ENCODE results near the gene ANKRD13A.

Gene ANKRD13A

GRCh38 chr12:109998904-109999648 lies at the start of gene ANKRD13A:
ANKRD13A (plus strand) TSS chr12:109999430; CDS start chr12:109999689, 259 bp downstream.
- DNase-seq (ENCODE audit: low read depth in 2 of 2): peak; percentile 69 to 82

GRCh38 chr12:109950625-109951024 lies 48.6 kb upstream of the ANKRD13A start:
- no peak for DNase-seq (ENCODE audit: low read depth in 2 of 2)

GRCh38 chr12:109951136-109951535 lies 48.1 kb upstream of the ANKRD13A start:
- DNase-seq (ENCODE audit: low read depth in 2 of 2): no peak

DNA sequence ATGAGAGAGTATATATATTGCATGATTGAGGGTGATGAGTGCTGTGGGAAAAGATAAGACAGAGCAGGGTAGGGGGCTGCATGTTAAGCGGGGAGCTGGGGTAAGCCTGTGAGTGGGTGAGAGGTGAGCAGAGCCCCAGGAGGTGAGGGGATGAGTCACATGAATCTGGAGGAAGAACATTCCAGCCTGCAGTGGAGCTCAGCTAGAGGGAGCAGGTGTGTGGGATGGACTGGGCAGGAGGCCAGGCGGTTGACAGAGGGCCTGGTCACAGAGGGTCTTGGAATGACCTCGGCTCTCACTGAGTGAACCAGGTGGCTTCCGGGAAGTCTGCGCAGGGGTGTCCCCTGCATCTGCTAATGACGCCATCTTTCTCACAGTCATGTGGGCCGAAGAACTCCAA lies 47.5 kb upstream of the ANKRD13A start:
- no peak for DNase-seq (ENCODE audit: low read depth in 2 of 2)

- DNase-seq (ENCODE audit: low read depth in 2 of 2): no peak
Observed at GRCh38 chr12:109952160-109952858, 46.9 kb upstream of the ANKRD13A start.

DNA sequence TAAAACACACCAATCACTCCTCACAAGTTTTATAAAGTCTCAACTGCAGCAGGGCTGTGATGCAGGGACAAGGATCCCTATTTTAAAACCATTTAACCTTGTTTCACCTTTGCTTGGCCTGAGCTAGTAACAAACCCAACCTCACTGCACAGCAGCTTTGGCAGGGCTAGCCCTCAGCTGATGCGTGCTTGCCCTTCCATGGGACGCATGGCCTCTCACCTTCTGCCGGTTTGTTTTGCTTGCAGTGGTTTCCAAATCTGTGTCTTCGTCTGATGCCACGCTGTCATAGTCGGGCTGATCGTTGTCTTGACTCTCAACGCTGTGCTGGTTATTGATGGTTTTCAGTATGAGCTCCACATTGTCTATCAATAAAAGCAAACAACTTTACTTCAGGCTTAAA lies 46.4 kb upstream of the ANKRD13A start:
- DNase-seq (ENCODE audit: low read depth in 2 of 2): no peak

- no peak for DNase-seq (ENCODE audit: low read depth in 2 of 2)
Observed at GRCh38 chr12:109953656-109954055, 45.6 kb upstream of the ANKRD13A start.

- DNase-seq (ENCODE audit: low read depth in 2 of 2): no peak
Observed at GRCh38 chr12:109958374-109958773, 40.9 kb upstream of the ANKRD13A start.

DNA sequence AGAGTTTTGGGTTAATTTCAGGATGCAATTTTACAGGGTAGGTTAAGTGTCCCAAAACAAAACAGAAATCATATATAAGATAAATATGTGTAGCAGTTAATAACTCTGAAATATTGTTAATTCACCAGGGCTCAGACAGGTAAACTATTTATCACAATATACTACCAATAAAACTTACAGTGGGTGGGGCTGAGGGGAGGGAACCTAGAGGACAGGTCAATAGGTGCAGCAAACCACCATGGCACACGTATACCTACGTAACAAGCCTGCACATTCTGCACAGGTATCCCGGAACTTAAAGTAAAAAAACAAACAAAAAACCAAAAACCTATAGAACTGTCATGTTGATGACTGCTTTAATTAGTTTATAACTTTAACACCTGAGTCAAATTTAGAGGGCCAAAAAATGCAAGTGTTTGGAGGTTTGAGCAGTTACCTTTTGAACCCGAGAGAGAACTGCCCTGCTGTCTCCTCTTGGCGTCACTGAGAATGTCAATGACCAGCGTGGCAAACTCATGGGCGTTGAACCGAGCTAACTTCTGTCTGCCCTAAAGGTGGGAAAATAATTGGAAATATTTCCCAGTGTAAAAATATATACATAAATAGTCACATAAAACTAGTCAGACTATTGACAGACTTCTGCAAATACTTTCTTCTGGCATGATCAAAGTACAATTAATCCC lies 39.7 kb upstream of the ANKRD13A start:
- no peak for DNase-seq (ENCODE audit: low read depth in 2 of 2)

DNA sequence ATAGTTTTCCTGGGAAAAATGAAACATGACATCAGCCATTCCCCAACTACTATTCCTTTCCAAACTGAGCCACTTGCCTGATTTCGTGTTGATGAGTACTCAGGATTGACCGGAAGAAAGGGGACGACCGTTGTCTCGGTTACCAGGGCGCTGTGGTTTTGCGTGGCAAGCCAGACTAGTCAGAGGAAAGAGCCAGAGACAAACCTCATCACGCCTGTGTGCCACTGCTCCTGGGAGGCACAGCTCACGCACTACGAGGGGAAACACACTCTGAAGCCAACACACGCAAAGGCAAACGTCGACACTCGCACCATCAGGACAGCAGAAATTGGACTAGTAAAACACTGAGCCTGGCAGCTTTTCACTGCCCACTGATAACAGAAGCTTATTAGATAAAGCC lies 38.0 kb upstream of the ANKRD13A start:
- DNase-seq (ENCODE audit: low read depth in 2 of 2): no peak

DNA sequence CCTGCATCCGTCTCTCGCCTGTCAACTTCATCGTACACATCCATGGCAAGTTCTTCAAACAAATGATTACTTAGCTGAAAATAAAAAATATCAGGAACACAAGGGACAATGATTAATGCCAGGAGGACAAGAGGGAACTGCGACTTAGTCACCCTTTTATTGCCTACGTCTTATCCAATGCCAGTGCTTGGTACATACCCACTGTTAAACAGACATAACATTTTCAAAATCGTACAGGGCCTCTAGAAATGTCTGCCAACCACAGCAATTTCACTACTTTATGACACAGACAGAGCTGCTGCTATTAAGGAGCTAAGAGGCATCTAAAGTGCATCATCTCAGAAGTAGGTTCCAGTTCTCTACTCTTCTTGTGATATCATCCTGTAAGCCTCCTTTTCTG lies 37.6 kb upstream of the ANKRD13A start:
- no peak for DNase-seq (ENCODE audit: low read depth in 2 of 2)

DNA sequence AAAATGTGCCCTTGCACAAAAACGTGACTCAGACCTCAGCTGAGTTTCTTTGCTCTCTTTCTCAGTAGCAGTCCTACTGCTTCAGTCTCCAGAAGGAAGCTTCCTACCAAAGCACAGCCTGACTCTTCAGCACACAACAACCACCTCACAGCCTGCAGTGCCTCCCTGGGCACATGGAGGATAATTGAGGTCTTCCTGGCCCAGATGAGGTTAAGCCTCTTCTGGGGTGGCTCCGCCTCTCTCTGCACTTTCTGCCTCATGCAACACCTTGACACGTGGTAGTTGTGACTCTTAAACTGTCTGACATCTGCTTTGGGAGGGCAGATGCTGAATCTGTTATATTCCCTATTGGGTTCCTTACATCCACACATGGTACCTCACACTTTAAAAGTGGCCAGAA lies 36.8 kb upstream of the ANKRD13A start:
- DNase-seq (ENCODE audit: low read depth in 2 of 2): no peak

GRCh38 chr12:109963330-109963729 lies 35.9 kb upstream of the ANKRD13A start:
- no peak for DNase-seq (ENCODE audit: low read depth in 2 of 2)

DNA sequence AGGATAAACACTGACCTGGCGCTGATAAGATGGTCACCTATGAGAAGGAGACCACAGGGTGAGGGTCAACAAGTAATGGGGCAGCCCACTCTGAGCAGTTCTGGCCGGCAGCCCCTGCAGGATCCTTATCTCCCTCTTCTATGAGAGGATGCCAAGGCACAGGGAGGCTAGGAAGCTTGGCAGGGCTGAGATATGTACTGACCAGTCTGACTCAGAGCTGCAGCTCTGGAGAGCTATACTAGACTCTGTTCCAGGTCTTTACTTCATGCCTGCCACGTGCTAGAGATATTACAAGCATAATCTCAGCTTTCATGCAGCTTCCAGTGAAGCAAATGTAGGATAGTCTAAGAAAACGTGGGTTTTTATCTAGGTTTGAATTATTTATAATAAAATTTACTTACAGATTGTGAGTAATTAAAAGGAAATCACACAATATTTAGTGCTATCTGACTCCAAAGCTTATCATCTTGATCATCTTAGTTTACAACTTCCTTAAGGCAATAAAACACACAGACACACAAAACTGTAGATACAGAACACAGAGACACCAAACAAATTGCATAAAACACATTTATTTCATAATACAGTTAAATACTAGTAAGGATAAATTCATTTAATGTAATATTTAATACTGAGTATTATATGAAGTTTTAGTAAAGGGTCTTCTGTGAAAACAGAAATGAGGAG lies 35.3 kb upstream of the ANKRD13A start:
- DNase-seq (ENCODE audit: low read depth in 2 of 2): no peak

GRCh38 chr12:109966546-109966945 lies 32.7 kb upstream of the ANKRD13A start:
- DNase-seq (ENCODE audit: low read depth in 2 of 2): no peak

GRCh38 chr12:109967383-109968031 lies 31.7 kb upstream of the ANKRD13A start:
- no peak for DNase-seq (ENCODE audit: low read depth in 2 of 2)

GRCh38 chr12:109968032-109968420 lies 31.2 kb upstream of the ANKRD13A start:
- no peak for DNase-seq (ENCODE audit: low read depth in 2 of 2)

DNA sequence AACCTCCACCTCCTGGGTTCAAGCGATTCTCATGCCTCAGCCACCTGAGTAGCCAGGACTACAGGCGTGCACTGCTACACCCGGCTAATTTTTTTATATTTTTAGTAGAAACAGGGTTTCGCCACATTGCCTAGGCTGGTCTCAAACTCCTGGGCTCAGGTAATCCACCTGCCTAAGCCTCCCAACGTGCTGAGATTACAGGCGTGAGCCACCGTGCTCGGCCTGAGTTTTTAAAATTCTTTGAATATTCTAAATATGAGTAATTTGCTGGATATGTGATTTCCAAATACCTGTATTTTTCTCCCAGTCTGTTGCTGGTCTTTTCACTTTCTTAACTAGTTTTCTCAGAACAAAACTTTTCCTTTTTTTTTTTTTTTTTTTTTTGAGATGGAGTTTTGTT lies 30.4 kb upstream of the ANKRD13A start:
- DNase-seq (ENCODE audit: low read depth in 2 of 2): no peak

DNA sequence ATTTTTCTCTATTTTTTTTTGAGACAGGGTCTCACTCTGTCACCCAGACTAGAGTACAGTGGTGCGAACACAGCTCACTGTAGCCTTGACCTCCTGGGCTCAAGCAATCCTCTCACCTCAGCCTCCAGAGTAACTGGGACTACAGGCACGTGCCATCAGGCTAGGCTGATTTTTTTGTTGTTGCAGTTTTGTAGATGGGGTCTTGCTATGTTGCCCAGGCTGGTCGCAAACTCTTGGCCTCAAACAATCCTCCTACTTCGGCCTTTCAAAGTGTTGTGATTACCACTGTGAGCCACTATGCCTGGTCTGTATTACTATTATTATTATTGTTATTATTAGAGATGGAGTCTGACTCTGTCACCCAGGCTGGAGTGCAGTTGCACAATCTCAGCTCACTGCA lies 26.4 kb upstream of the ANKRD13A start:
- DNase-seq (ENCODE audit: low read depth in 2 of 2): no peak

DNA sequence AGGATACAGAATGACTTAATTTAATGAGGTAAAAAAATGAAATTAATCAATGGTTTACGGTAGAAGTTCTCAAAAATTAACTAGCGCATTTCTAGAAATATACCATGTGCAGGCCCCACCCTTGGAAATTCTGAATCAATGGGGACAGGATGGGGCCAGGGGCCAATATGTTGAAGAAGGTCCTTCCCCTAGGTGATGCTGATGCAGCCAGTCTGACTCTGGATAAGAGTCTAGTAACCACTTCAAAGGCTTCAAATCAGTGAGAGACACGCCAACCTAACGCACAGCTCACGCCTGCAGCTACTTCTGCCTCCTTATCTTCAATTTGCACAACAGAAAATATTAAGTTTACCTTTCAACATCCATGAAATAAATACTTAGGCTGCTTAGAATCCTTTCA lies 17.9 kb upstream of the ANKRD13A start:
- DNase-seq (ENCODE audit: low read depth in 2 of 2): no peak

DNA sequence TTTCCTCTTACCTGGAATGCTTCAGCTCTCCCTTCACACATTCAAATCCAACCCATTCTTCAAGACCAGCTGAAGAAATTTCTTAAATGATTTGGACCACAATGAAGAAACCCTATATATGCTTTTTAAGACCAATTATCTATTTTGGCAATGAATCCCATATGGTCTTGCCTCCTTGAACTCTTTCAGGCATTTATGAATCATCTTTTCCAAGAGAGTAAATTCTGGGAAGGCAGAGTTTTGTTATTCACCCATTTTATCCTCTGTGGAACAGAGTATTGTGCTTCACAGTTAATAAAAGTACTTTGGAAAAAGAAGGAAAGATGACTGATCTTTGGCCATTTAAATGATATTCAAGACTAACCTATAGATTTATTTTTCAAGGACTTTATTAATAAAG lies 17.0 kb upstream of the ANKRD13A start:
- DNase-seq (ENCODE audit: low read depth in 2 of 2): no peak

Data from stimulated activated CD8-positive, alpha-beta memory T cell treated with anti-CD3 and anti-CD28 coated beads, Interleukin-15, amount 100 ng/mL, for 4 hours (primary cell).